Measurements from ENCODE around the gene TRIM17. TPM values are rescaled to one million over a fixed set of nuclear protein-coding genes. Genes with fewer than 3 reads are reported as not detected.
"Not testable (repeated sequence)": the region's sequence is repeated elsewhere in the genome, so short reads cannot be mapped to it uniquely, and the experiment has no call there.

The TRIM17 gene
- total and polyA plus RNA-seq, 2 experiments from 2014 or later: 11.8 to 17.9 TPM

DNA sequence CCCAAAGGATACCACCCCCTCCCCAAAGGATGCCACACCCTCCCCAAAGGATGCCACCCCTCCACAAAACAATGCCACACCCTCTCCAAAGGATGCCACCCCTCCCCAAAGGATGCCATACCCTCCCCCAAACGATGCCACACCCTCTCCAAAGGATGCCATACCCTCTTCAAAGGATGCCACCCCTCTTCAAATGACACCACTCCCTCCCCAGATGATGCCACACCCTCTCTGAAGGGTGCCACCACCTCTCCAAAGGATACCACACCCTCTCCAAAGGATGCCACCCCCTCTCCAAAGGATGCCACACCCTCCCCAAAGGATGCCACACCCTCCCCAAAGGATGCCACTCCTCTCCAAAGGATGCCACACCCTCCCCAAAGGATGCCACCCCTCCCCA is 21.6 kb upstream of the TRIM17 start:
- Histone ChIP-seq H3K4me3 (no peak overlapping the region), H3K4me1 (ENCODE audit: low read depth) (peaks cover 5% of the 10 kb centered on the region), H3K9me3 (ENCODE audit: low read depth) (no peaks in the 10 kb centered on the region), H3K27ac (no peak overlapping the region), H3K27me3 (no peaks in the 10 kb centered on the region), H3K36me3 (no peaks in the 10 kb centered on the region)
- TF ChIP-seq, protein P1, sequence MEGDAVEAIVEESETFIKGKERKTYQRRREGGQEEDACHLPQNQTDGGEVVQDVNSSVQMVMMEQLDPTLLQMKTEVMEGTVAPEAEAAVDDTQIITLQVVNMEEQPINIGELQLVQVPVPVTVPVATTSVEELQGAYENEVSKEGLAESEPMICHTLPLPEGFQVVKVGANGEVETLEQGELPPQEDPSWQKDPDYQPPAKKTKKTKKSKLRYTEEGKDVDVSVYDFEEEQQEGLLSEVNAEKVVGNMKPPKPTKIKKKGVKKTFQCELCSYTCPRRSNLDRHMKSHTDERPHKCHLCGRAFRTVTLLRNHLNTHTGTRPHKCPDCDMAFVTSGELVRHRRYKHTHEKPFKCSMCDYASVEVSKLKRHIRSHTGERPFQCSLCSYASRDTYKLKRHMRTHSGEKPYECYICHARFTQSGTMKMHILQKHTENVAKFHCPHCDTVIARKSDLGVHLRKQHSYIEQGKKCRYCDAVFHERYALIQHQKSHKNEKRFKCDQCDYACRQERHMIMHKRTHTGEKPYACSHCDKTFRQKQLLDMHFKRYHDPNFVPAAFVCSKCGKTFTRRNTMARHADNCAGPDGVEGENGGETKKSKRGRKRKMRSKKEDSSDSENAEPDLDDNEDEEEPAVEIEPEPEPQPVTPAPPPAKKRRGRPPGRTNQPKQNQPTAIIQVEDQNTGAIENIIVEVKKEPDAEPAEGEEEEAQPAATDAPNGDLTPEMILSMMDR (IDR thresholded peaks at IDR 0.05; ENCODE audit: low read depth, low read length): no peak
- DNase-seq (ENCODE audit: low read depth in 1 of 2, low spot score in 1 of 2): no peak

DNA sequence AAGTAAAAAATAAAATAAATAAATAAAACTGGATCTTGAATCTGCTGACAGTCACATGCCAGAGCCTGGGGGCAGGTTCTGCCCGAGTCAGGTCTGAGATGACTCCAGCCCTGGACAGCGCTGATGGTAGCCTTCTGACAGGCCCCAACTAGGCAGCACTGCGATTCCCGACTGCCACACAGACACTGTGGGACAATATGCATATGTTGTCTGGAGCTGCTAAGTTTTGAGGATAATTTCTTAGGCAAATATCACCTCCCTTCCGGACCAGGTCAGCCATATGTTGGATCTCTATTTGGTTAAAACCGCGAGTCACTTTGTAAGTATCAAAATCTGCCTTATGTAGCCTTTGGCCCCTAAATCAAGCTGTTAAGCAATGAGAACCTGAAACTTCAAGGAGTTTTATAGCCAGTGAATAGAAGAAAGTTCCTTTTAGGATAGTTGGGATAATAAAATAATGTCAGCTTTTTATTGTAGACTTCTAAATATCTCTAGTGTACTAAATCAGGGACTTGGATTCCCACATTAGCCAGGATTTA is 20.8 kb upstream of the TRIM17 start:
- Histone ChIP-seq H3K27me3 (no peaks in the 10 kb centered on the region), H3K27ac (no peak overlapping the region), H3K4me3 (no peak overlapping the region), H3K4me1 (ENCODE audit: low read depth) (peaks cover 8% of the 10 kb centered on the region), H3K9me3 (ENCODE audit: low read depth) (no peaks in the 10 kb centered on the region), H3K36me3 (no peaks in the 10 kb centered on the region)
- no peak for DNase-seq (ENCODE audit: low read depth in 1 of 2, low spot score in 1 of 2)
- TF ChIP-seq, protein P1 (IDR thresholded peaks at IDR 0.05; ENCODE audit: low read depth, low read length): no peak

DNA sequence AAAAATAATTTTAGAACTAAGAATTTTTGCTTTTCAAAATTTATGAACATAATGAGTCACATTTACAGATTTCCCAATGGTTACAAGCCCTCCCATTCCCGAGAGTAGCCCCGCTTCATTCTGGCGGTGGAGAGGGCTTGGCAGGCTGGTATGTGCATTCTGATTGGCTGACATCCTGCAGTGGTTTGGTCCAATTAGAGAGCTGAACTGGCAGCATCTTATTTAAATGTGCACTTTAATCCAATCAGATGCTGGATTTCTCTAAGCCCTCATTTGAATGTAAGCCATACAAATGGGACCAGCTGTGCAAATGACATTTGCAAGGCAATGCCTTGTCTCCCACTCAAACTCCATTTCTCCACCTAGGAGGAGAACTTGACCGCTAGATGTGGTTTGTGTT is 18.0 kb upstream of the TRIM17 start:
- Histone ChIP-seq H3K4me3 (no peak overlapping the region), H3K9me3 (ENCODE audit: low read depth) (no peaks in the 10 kb centered on the region), H3K27me3 (no peaks in the 10 kb centered on the region), H3K4me1 (ENCODE audit: low read depth) (peaks cover 8% of the 10 kb centered on the region), H3K36me3 (no peaks in the 10 kb centered on the region), H3K27ac (no peak overlapping the region)
- TF ChIP-seq, protein P1 (IDR thresholded peaks at IDR 0.05; ENCODE audit: low read depth, low read length): no peak
- DNase-seq (ENCODE audit: low read depth in 1 of 2, low spot score in 1 of 2): no peak

DNA sequence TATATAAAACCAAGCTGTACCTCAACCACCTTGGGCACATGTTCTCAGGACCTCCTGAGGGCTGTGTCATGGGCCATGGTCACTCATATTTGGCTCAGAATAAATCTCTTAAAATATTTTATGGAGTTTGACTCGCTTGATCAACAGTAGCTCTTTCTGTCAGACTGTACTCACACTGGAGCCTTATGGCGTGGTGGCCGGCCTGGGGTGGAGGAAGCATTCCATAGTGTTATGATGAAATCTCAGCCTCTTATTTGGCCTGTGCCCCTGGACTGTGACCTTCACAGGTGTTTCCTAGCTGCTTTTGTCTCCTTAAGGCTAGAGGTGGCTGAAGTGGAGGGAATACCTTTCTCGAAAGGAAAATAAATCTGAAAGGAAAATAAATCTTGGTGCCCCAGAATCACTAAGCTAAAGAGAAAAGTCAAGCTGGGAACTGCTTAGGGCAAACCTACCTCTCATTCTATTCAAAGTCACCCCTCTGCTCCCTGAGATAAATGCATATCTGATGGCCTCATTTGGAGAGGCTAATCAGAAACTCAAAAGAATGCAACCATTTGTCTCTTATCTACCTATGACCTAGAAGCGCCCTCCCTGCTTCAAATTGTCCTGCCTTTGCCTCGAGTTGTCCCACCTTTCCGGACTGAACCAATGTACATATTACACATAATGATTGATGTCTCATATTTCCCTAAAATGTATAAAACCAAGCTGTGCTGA is 16.8 kb upstream of the TRIM17 start:
- H3K9me3 ChIP-seq (ENCODE audit: low read depth); DNase-seq (ENCODE audit: low read depth in 1 of 2, low spot score in 1 of 2); H3K27me3 ChIP-seq; H3K4me1 ChIP-seq (ENCODE audit: low read depth); H3K4me3 ChIP-seq; H3K36me3 ChIP-seq; H3K27ac ChIP-seq: not testable (repeated sequence)

DNA sequence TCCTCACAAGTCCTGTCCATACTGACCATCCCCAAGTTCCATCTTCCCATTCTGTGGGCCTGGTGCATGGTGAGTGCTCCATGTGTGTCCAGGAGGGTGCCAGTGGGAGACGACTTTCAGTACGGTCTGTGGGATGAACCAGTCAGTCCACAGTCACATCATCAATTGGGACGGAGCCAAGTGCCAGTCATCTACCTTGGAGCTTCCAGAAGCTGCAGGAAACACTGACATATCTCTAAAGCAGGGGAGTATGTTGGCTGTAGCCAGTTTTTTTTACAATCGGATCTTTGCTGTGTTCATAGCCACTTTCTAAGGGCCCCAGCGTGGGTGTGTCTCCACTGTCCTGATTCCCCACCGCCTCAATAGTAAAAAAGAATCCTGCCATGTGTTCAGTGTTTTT is 13.6 kb upstream of the TRIM17 start:
- Histone ChIP-seq H3K4me3 (no peak overlapping the region), H3K27ac (no peak overlapping the region), H3K9me3 (ENCODE audit: low read depth) (no peaks in the 10 kb centered on the region), H3K27me3 (no peaks in the 10 kb centered on the region), H3K4me1 (ENCODE audit: low read depth) (peaks cover 8% of the 10 kb centered on the region), H3K36me3 (no peaks in the 10 kb centered on the region)
- DNase-seq (ENCODE audit: low read depth in 1 of 2, low spot score in 1 of 2): no peak
- TF ChIP-seq, protein P1 (IDR thresholded peaks at IDR 0.05; ENCODE audit: low read depth, low read length): no peak

DNA sequence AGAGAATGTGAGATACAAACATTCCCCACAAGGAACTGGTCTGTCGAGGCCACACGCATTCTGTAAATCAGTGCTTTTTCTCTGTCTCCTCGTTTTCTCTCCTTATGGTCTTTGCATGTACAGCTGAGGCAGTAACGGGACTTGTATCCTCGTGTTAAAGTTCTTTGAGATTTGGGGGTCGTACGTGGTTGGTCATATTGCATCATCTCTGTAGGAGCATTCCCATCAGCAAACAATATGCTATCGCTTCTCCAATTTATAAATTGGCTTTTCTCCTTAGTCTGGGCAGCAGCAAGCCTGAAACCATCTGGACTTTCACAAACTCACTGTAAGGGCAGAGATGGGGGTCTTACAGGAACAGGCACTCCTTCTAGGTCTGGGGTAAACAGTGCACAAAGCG is 13.0 kb upstream of the TRIM17 start:
- DNase-seq (ENCODE audit: low read depth in 1 of 2, low spot score in 1 of 2): no peak
- Histone ChIP-seq H3K9me3 (ENCODE audit: low read depth) (no peaks in the 10 kb centered on the region), H3K27ac (no peak overlapping the region), H3K4me1 (ENCODE audit: low read depth) (peaks cover 8% of the 10 kb centered on the region), H3K27me3 (no peaks in the 10 kb centered on the region), H3K36me3 (no peaks in the 10 kb centered on the region), H3K4me3 (no peak overlapping the region)
- TF ChIP-seq, protein P1 (IDR thresholded peaks at IDR 0.05; ENCODE audit: low read depth, low read length): no peak

Measured in cardiac muscle cell (in vitro differentiated cells and primary cell).